Erythroblast (primary cell): Measurements from ENCODE around the gene RPS16.

ENCODE experiments used
- GATA1 ChIP-seq: IDR thresholded peaks from 2 replicates; pipeline ENCODE4 v1.6.1; 2011; ENCODE audit warnings: low read depth, mild to moderate bottlenecking, control low read depth, low read length, moderate library complexity
- POLR2A ChIP-seq: IDR thresholded peaks from 2 replicates; pipeline ENCODE4 v1.6.1; 2011; ENCODE audit warnings: mild to moderate bottlenecking, low read length

GRCh38 chr19:39471756-39472536, 36.2 kb upstream of the RPS16 start:
- no peak for TF ChIP-seq POLR2A
- TF ChIP-seq GATA1, result no peak
